Epithelial cell of esophagus (primary cell): ENCODE measurements around the gene WDR70.

Experiments used
- DNase-seq: peaks from one replicate; pipeline ENCODE4 v3.0.0; 2010; ENCODE audit warnings: low read depth
- H3K4me3 ChIP-seq: 2 replicates; pipeline ENCODE4 v1.5.1; 2011; ENCODE audit warnings: mild to moderate bottlenecking, low read length, control low read depth
- TF ChIP-seq, protein P1 (sequence below): IDR thresholded peaks from 2 replicates; pipeline ENCODE4 v1.5.1; 2011; ENCODE audit warnings: low read depth, mild to moderate bottlenecking, low read length, control low read depth, inconsistent platforms; ENCODE audit not compliant: insufficient read depth; ENCODE audit errors: missing control alignments

The WDR70 gene

DNA sequence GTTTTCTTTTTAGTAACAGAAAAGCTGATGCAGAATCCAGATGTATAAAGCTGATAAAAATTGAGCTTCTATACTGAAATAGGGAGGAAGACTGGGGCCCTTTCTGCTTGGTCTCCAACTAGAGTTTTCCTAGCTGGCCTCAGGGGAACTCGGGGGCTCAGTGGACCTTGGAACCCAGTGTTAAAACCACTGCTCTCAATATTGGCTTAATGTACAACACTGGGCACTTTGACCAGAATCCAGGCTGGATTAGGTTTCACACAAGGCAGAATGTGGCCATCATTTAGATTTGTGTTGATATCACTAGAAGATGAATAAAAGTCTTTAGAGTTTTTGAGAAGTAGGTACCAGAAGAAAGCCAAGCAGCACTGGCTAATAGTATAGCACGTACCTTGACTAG lies 346.1 kb downstream of the WDR70 start:
- no peak overlapping the region for H3K4me3 ChIP-seq
- TF ChIP-seq, protein P1, sequence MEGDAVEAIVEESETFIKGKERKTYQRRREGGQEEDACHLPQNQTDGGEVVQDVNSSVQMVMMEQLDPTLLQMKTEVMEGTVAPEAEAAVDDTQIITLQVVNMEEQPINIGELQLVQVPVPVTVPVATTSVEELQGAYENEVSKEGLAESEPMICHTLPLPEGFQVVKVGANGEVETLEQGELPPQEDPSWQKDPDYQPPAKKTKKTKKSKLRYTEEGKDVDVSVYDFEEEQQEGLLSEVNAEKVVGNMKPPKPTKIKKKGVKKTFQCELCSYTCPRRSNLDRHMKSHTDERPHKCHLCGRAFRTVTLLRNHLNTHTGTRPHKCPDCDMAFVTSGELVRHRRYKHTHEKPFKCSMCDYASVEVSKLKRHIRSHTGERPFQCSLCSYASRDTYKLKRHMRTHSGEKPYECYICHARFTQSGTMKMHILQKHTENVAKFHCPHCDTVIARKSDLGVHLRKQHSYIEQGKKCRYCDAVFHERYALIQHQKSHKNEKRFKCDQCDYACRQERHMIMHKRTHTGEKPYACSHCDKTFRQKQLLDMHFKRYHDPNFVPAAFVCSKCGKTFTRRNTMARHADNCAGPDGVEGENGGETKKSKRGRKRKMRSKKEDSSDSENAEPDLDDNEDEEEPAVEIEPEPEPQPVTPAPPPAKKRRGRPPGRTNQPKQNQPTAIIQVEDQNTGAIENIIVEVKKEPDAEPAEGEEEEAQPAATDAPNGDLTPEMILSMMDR = no peak
- no peak for DNase-seq

DNA sequence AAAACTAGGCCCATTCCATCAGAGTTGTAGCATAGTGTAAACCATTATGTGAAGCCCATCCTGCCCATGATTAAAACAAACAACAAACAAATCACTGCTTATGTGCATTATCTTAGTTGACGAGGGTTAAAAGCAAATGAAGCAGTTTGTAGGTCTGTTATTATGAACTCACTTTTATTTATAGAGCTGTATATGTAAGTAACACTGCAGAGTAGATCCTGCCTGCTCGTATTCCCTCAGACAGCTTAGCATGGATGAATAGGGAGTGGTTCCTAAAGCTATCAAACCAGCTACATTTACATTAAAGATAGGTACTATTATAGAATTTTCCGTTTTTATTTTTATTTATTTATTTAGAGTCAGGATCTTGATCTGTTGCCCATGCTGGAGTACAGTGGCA lies 348.1 kb downstream of the WDR70 start:
- no peak for DNase-seq
- TF ChIP-seq, protein P1 = no peak
- H3K4me3 ChIP-seq = no peak overlapping the region

DNA sequence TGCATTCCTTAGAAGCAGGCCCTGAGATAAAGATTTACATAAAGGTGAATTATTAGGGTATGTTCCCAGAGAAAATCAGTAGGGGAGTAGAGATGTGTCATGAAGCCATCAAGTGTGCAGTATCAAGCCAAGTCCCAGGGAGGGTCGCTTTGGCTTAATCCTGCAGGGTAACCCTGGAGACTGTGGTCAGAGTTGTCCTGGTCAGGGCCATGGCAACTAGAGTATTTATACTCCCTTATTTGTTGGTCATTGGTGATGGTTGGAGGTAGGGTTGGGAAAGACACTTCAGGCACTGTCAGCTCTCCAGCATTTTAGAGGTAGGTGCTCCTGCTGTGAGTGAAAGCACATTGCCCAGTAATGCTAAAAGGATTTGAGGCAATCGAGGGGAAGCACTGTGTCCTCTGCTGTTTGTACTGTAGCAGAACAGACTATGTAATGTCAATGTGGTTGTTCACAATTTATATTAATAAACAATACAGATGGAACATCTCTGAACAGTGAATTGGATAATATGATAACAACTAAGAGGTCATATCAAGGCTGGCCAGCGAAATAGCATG lies 351.9 kb downstream of the WDR70 start:
- DNase-seq = no peak
- TF ChIP-seq, protein P1 = no peak
- no peak overlapping the region for H3K4me3 ChIP-seq

DNA sequence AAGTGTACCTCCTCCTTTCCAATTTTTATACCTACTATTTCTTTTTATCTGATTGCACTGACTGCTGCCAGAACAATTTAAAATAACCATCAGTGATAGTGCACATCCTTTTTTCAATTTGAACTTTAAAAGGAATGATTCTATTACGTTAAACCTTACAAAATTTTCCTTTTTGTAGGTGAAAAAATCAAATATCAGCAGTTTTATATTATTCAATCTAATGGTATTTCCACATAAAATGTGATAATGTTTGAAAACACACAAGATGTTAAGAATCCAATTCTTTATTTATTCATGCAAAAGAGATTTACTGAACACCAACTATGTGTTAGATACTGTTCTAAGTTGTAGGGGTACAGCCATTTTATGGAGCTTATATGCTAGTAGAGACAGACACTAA lies 355.0 kb downstream of the WDR70 start:
- TF ChIP-seq, protein P1 = no peak
- no peak for DNase-seq
- no peak overlapping the region for H3K4me3 ChIP-seq

DNA sequence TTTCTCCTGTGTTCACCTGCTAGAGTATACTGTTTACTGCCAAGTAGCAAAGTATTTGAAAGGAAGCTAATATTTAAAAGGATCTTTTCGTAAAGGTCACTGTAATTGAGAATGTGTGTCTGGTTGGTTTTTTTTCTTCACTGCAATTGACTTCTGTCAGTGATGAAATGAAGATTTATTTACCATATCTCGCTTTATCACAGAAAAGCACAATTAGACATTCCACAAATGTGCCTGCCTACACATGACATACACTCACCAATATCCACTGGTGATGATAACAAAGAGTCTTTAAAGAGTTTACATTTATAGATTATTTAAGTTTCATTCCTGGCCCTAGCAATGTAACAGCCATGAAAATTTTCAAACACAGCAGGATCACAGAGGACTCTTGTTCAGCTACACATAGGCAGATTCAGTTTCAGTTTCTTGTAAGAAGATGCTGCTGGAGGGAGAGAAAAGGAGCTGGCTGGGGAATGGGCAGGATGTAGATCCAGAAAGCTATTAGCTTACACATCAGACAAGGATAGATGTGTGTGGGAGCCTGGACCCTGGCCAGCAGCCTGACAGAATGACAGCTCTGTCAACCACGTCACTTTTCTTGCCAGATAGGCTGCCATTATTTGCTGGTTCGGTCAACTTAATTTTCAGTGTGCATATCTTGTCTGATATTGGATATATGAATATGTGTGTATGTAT lies 356.7 kb downstream of the WDR70 start:
- no peak overlapping the region for H3K4me3 ChIP-seq
- TF ChIP-seq, protein P1 = no peak
- DNase-seq = no peak

DNA sequence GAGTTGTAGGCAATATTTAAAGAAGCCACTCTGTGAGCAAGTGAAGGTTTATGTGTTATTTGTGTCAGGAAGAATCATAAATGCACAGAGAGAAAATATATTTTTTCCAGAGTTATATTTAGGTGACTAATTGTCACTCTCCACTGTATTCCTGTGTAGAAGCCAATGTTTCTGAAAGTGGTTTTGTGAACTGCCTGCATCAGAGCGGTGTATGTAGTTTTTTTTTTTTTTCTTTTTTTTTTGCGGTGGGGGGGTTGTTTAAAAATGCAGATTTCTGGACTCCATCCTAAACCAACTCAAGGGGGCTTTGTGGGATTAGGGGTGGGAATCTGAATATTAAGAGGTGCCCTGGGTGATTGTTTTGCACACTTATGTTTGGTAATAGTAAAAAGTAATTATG lies 357.3 kb downstream of the WDR70 start:
- no peak overlapping the region for H3K4me3 ChIP-seq
- DNase-seq = no peak

More for the DNA sequence above, 357.3 kb downstream of the WDR70 start:
- TF ChIP-seq, protein P1 = no peak
